Neutrophil (primary cell): Measurements from ENCODE around the gene PDE6G.
A peak's percentile ranks its signal among the peaks of the same experiment; 100 is the strongest.

Experiments
- H3K27ac ChIP-seq: fragments of 200-600 bp; sonication (generic); 2 replicates; pipeline ENCODE4 v1.5.1; 2016; ENCODE audit warnings: mild to moderate bottlenecking, moderate library complexity
- H3K27me3 ChIP-seq: fragments of 200-600 bp; sonication (generic); 2 replicates; pipeline ENCODE4 v1.6.0; 2016; ENCODE audit warnings: mild to moderate bottlenecking
- H3K36me3 ChIP-seq: fragments of 200-600 bp; sonication (generic); 2 replicates; pipeline ENCODE4 v1.5.1; 2017
- H3K4me1 ChIP-seq, 2 experiments: fragments of 200-600 bp in 1 of 2; sonication (generic) in 1 of 2; 1 replicate in 1 of 2; 2 replicates in 1 of 2; pipeline versions ENCODE4 v1.5.1 to v1.6.1; 2013 to 2016; ENCODE audit warnings: low read depth in 1 of 2, low read length in 1 of 2, mild to moderate bottlenecking in 1 of 2, moderate library complexity in 1 of 2; ENCODE audit not compliant: control insufficient read depth in 1 of 2, insufficient read depth in 1 of 2
- H3K4me3 ChIP-seq, 2 experiments: fragments of 200-600 bp in 1 of 2; sonication (generic) in 1 of 2; 1 replicate in 1 of 2; 2 replicates in 1 of 2; pipeline ENCODE4 v1.5.1; 2013 to 2016; ENCODE audit warnings: low read depth in 1 of 2, low read length in 1 of 2, mild to moderate bottlenecking in 1 of 2, moderate library complexity in 1 of 2
- H3K9me3 ChIP-seq: fragments of 200-600 bp; sonication (generic); 2 replicates; pipeline ENCODE4 v1.5.1; 2016
- TF ChIP-seq, protein P1 (sequence below): fragments of 200-600 bp; sonication (generic); IDR thresholded peaks from 2 replicates; pipeline ENCODE4 v1.5.1; 2016; ENCODE audit warnings: antibody characterized with exemption

The PDE6G gene

DNA sequence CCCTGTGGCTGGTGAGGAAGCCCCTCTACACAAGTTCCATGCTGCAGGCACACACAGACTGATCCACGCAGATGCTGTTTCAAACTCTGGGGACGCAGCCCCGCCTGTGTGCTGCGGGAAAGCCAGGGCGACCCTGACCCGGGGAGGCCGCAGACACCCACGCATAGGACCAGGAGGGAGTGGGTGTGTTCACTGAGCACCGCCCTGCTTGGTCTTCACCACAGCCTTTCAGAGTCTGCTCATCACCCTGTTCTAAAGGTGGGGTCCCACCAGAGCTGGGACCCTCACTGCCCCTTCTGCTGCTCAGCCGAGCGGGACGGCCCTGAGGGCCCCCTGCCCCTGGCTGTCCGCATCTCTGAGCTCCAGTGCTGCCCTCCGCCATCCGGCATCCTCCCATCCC lies 11.8 kb downstream of the PDE6G start:
- no peak overlapping the region for H3K4me3 ChIP-seq
- peaks cover 41% of the 10 kb centered on the region for H3K27me3 ChIP-seq
- H3K9me3 ChIP-seq, result peaks cover 7% of the 10 kb centered on the region
- TF ChIP-seq, protein P1, sequence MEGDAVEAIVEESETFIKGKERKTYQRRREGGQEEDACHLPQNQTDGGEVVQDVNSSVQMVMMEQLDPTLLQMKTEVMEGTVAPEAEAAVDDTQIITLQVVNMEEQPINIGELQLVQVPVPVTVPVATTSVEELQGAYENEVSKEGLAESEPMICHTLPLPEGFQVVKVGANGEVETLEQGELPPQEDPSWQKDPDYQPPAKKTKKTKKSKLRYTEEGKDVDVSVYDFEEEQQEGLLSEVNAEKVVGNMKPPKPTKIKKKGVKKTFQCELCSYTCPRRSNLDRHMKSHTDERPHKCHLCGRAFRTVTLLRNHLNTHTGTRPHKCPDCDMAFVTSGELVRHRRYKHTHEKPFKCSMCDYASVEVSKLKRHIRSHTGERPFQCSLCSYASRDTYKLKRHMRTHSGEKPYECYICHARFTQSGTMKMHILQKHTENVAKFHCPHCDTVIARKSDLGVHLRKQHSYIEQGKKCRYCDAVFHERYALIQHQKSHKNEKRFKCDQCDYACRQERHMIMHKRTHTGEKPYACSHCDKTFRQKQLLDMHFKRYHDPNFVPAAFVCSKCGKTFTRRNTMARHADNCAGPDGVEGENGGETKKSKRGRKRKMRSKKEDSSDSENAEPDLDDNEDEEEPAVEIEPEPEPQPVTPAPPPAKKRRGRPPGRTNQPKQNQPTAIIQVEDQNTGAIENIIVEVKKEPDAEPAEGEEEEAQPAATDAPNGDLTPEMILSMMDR, result no peak
- H3K4me1 ChIP-seq, result no peaks in the 10 kb centered on the region
- H3K27ac ChIP-seq, result no peak overlapping the region
- H3K36me3 ChIP-seq, result no peaks in the 10 kb centered on the region

DNA sequence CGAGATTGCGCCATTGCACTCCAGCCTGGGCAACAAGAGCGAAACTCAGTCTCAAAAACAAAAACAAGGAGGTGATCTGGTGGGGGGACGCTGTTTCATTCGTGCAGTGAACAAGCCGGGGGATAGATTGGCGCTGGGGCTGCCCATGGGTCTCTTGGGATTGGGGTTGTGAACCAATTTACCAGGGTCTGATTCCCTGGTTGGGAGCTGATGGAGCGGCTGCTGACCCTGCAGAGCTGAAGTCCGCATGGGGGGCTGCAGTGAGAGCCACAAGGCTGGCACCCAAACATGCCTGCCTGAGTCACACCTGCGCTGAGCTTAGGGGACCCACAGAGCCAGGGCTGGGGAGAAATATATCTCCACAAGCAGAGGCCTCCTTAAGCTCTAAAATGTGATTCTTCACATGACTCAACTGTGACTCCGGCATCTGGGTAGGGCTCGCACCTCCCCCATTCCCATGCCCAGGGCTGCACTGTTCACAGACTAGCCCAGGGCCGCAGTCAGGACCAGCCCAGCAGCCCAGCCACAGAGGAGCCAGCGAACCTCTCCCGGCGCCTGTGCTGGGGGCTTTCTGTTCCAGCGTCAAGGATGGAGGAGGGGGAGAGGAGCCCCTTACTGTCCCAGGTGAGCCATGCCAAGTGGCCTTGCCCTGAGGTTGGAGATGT lies 14.4 kb downstream of the PDE6G start:
- Histone ChIP-seq H3K4me3 (no peak overlapping the region), H3K36me3 (no peaks in the 10 kb centered on the region), H3K27ac (no peak overlapping the region), H3K27me3 (peaks cover 19% of the 10 kb centered on the region), H3K4me1 (peaks cover 5 to 6% of the 10 kb centered on the region in 2 experiments), H3K9me3 (no peaks in the 10 kb centered on the region)
- TF ChIP-seq, protein P1, result no peak

DNA sequence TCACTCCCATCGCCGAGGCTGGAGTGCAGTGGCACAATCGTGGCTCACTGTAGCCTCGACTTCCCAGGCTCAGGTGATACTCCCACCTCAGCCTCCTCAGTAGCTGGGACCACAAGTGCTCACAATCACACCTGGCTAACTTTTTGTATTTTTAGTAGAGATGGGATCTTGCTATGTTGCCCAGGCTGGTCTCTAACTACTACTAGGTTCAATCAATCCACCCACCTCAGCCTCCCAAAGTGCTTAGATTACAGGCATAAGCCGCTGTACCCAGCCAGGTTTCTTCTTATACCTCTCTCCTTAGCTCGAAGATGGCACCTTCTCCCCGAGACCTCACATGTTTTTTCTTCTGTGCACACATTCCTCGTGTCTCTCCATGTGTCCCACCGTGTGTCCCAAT lies 16.3 kb downstream of the PDE6G start:
- TF ChIP-seq, protein P1, result no peak
- H3K9me3 ChIP-seq, result no peaks in the 10 kb centered on the region
- peaks cover 4% of the 10 kb centered on the region for H3K27me3 ChIP-seq
- H3K27ac ChIP-seq, result no peak overlapping the region
- H3K4me3 ChIP-seq, result no peak overlapping the region
- peaks cover 18 to 19% of the 10 kb centered on the region in 2 experiments for H3K4me1 ChIP-seq
- H3K36me3 ChIP-seq, result no peaks in the 10 kb centered on the region

DNA sequence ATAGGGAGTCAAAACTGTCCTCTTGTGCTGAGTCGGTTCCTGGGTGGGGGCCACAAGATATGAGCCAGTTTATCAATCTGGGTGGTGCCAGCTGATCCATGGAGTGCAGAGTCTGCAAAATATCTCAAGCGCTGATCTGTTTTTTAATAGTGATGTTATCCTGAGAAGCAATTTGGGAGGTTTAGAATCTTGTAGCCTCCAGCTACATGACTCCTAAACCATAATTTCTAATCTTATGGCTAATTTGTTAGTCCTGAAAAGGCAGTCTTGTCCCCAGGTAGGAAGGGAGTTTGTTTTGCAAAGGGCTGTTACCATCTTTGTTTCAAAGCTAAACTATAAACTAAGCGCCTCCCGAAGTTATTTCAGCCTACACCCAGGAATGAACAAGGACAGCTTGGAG lies 17.7 kb downstream of the PDE6G start:
- Histone ChIP-seq H3K4me3 (no peak overlapping the region), H3K36me3 (no peaks in the 10 kb centered on the region), H3K27ac (no peak overlapping the region), H3K27me3 (peaks cover 4% of the 10 kb centered on the region), H3K4me1 (peaks cover 19 to 21% of the 10 kb centered on the region in 2 experiments), H3K9me3 (no peaks in the 10 kb centered on the region)
- TF ChIP-seq, protein P1, result no peak

DNA sequence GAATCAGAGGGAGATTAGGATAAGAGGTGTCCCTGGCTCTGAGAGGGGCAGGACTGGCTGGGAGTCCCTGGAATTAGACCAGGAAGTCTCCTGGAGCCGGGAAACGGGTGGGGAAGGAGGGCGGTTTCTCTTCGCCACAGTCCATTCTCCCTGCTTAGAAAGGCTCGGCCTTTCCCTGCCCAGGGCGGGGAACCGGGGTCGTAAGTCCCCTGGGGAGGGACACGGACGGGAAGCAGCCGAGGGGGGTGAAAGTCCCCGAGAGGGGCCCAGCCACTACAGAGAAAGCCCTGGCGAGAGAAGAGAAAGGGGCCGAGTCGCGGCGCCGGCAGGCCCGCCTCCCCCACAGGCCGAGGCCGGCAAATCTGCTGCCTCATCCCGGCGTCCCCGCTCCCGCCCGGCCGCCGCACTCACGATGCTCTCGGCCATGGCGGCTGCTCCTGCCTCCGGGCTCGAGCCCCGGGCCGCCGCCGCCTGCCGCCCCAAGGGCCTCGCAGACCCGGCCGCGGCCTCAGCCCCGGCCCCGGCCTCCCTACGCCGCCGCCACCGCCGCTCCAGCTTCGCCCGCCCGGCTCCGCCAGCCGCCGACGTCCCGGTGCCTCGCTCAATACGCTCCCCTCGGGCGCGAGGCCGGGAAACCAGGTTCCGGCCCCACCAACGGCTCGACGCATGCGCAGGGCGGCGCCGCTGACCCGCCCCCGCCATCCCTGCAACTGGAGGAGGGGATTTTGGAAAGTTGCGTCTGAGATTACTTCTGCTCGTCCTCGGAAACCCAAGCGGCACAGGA lies 19.6 kb downstream of the PDE6G start, which contains the start of the genes NPLOC4 and TSPAN10:
NPLOC4 (minus strand) TSS at position 608 of the 784 bp plus-strand sequence; CDS start at position 426, 182 bp downstream.
TSPAN10 (plus strand) TSS at position 692 of the 784 bp plus-strand sequence. CDS start 5,217 bp downstream, outside the sequence.
- H3K27ac ChIP-seq, result peak within 1 kb of the TSS; percentile 90
- H3K36me3 ChIP-seq, result no peaks in the 10 kb centered on the region
- TF ChIP-seq, protein P1, result no peak
- H3K4me1 ChIP-seq, result peaks cover 19 to 21% of the 10 kb centered on the region in 2 experiments
- no peaks in the 10 kb centered on the region for H3K9me3 ChIP-seq
- H3K27me3 ChIP-seq, result peaks cover 4% of the 10 kb centered on the region
- H3K4me3 ChIP-seq, result peak within 1 kb of the TSS; percentile 68 to 78
